Activated T-helper 1 cell treated with Interleukin-2 at 50 U/mL for 16 hours (primary cell): ENCODE results near the gene HIVEP3.

Experiments
- DNase-seq: peaks from one replicate; pipeline ENCODE4 v3.0.0-alpha.2; 2020; ENCODE audit warnings: low read depth

Gene HIVEP3

DNA sequence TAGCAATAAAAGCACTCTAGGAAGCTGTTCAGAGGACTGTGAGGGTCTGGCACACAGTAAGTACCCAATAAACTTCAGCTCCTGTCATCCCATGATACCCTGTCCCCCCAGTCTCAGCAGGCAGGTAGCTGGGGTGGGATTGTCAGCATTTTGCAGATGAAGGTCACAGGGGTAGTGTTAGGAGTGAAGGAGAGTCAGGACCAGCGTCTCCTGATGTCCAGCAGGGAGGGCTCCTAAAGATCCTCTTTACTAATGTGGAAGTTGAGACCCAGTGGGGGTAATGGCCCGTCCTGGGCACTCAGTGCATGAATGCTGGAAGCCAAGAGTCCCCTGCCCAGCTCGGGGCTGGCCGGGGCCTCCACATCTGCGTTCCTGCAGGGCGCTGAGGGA is 402.9 kb downstream of the HIVEP3 start:
- no peak for DNase-seq

- no peak for DNase-seq
These were observed 403.5 kb downstream of the HIVEP3 start for GRCh38 chr1:41515131-41515678.

- no peak for DNase-seq
These were observed 404.3 kb downstream of the HIVEP3 start for GRCh38 chr1:41514381-41514780.

DNA sequence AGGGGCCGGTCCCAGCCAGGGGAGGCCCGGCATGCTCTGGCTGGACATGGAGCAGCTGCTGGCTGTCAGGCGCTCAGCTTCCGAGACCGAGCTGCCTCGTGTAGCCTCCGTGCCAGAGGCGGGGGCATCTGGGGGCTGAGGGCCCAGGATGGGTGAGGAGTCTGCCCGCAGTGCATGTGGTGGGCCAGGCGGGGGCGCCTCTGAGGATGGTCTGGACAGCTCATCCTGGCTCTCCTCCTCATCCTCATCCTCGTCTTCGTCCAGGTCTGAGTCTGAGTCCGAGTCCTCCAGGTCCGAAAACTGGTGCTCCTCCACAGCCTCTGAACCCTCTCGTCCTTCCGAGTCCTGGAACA is 405.4 kb downstream of the HIVEP3 start:
- DNase-seq = no peak

- no peak for DNase-seq
These were observed 405.9 kb downstream of the HIVEP3 start for GRCh38 chr1:41512701-41513382.

DNA sequence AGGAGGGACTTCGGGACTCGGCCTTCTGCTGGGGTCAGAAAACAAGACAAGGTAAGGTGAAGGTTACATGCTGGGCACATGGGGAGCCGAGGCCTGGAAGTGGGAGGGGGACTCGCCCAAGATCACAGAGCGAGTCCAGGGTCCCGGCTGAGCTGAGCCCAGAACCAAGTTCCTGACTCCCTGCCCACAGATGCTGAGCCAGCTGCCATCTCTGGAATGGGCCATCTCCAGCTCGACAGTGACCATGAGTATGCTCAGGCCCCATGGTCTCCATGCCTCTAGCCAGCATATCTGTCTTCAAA is 407.5 kb downstream of the HIVEP3 start:
- DNase-seq = no peak

GRCh38 chr1:41510531-41511238 is 408.0 kb downstream of the HIVEP3 start:
- no peak for DNase-seq

DNA sequence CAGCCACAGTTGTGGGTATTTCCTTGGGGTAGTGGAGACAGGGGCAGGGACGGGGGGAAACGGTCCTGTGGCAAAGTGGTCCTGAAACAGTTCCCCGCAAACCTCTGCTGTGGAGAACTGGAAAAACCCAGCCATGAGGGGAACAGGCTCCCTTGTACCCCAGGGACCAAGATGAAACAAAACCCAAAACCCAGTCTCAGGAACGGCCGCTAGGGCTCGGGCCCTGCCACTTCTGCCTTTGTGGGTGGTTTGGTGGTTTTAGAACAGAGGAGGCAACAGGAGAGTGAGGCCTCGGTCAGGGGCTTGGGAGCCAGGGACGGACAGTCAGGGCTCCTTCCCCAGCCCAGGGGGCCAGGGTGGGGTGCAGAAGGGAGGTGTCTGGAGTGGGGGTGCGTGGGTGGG is 409.5 kb downstream of the HIVEP3 start:
- DNase-seq = no peak

- no peak for DNase-seq
These were observed 410.4 kb downstream of the HIVEP3 start for GRCh38 chr1:41508290-41508689.

DNA sequence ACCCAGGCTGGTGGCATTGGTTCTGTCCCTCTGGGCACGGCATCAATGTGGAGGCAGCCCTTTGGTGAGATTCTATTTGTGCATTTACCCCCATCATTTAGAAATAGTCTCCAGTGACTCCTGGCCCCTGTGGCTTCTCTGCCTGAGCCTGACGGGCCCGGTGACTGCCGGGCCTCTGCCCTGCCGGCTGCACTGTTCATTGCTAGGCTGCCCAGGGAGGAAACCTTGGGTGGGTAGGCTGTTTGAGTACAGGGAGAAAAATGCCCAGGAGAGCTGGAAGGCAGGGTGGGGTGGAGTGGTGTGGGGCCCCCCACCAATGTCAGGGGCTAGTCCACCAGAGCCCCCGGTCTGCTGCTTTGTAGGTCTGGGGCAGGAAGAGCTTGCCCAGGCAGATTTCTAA is 410.9 kb downstream of the HIVEP3 start:
- DNase-seq = no peak

- no peak for DNase-seq
These were observed 411.5 kb downstream of the HIVEP3 start for GRCh38 chr1:41507110-41507720.

- DNase-seq = no peak
These were observed 414.3 kb downstream of the HIVEP3 start for GRCh38 chr1:41504114-41505035.

- no peak for DNase-seq
These were observed 415.1 kb downstream of the HIVEP3 start for GRCh38 chr1:41503538-41504113.

DNA sequence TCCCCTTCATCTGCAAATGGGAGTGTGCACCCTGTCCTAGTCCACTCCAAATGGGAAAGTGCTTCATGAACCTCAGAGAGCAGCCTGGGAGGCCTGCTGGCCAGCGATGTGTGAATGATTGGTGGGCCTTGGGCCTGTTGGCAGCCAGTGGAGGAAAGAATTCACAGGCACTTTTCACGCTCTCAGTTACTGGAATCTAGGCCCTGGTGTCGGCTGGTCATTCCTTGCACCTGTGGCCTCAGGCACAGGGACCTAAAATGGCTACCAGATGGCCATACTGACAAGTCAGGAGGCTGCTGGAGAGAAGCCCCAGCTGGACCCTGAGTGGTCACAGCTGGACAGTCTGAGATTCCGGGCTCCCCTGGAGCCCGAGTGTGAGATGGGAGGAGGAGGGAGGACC is 415.8 kb downstream of the HIVEP3 start:
- DNase-seq = no peak

- no peak for DNase-seq
These were observed 417.1 kb downstream of the HIVEP3 start for GRCh38 chr1:41501581-41501980.

DNA sequence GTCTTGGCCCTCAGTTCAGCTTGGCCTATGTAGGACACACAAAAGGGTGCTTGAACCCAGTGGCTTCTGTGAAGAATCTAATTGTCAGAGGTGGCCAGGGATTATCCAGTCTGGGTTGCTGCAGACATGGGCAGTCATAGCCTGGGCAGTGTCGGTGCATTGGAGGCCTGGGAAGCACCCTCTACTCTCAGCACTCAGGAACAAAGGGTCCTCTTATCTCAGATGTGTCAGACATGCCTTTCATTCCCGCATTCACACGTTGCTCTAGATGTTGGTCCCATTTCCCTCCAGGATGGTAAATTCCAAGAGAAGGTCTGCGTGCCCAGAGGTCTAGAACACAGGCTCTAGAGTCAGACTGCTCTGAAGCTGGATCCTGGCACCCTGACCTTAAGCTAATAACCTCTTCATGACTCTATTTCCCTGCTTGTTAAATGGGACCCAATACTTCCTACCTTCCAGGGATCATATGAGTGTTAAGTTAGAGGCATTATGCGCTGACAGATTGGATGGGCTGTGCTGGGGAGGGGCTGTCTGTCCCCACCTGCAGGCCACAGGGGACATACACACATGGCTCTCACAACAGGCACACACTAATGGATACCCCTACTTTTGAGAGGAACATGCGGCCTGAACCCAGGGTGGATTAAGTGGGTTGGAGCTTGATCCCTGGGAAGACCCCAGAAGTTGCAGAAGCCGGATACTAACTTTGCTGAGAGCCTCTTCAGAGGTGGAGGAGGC is 417.8 kb downstream of the HIVEP3 start:
- DNase-seq = no peak

- no peak for DNase-seq
These were observed 418.3 kb downstream of the HIVEP3 start for GRCh38 chr1:41500378-41500777.

DNA sequence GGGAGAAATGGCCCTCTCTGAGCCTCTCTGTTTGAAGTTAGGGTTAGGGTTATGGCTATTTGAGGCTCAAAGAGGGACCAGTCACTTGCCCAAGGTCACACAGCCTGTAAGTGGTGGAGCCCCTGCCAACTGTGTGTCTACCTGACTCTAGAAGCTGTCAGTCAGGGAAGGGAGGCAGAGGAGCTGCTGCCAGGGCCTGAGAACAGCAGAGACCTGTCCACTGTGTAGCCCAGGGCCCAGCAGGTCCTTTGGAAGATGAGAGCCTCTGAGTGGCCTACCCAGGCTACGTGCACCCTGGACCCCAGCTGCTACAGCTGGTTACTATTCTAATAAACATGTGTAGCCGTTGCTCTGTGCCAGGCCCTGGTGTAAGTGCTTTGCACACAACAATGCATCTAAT is 419.1 kb downstream of the HIVEP3 start:
- no peak for DNase-seq

- no peak for DNase-seq
These were observed 419.9 kb downstream of the HIVEP3 start for GRCh38 chr1:41498804-41499203.

DNA sequence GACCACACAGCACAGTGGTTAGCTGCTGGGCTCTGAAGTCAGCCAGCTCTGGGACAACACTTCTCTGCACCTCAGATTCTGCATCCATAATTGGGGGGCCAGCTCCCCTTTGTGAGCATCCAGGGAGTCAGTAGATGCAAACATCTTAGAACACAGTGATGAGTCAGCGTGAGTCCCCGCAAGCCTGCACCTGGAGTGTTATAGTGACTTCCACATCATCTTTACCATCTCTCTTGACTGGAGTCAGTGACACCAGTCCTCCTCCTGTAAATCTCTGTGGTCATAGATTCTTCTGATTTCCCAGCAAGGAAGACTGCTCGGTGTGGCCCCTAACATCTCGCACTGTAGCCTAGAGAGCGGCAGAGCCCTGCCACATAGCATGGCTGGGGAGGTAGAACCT is 420.3 kb downstream of the HIVEP3 start:
- DNase-seq = no peak

DNA sequence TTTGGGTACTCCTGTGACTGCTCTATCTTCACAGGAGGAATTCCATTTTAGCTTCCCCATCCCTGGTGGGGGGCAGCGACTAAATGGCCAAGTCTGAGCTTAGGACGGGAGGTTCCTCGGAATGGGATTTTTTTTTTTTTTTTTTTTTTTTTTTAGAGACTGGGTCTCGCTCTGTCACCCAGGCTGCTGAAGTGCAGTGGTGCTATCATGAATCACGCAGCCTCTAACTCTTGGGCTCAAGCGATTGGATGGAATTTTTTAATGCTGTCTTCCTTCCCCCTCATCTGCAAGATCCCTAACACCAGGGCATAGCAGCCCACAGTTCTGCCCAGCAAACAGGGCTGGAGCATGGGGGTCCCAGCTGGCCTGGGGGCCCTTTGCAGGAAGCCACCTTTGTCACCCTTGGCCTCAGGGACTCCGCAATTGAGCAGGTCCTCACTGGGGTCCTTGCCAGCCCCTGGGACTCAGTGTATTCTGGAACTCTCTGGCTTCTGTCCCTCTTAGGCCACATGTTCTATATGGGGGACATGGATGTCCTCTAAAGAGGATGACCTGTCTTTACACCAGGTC is 421.2 kb downstream of the HIVEP3 start:
- no peak for DNase-seq
